Immature natural killer cell (primary cell): ENCODE data around the gene SIGLEC10. TPM values are rescaled to one million over a fixed set of nuclear protein-coding genes. Genes with fewer than 3 reads are reported as not detected.
"Not testable (repeated sequence)": the region's sequence is repeated elsewhere in the genome, so short reads cannot be mapped to it uniquely, and the experiment has no call there.

ENCODE experiments used
- DNase-seq, 3 donors: peaks; one replicate each; pipeline ENCODE4 v3.0.0; 2022; ENCODE audit warnings: mixed read lengths in 1 of 3
- H3K27ac Mint-ChIP-seq, 6 donors: one replicate each; pipeline ENCODE4 v1.8.0; 2020; ENCODE audit warnings: mixed read lengths in 6 of 6, mild to moderate bottlenecking in 5 of 6, inconsistent platforms in 4 of 6, moderate library complexity in 3 of 6
- H3K27me3 Mint-ChIP-seq, 3 donors: one replicate each; pipeline ENCODE4 v1.8.0; 2020 to 2021; ENCODE audit warnings: low read depth in 3 of 3, mild to moderate bottlenecking in 3 of 3, mixed read lengths in 3 of 3, moderate library complexity in 3 of 3, inconsistent platforms in 1 of 3
- H3K36me3 Mint-ChIP-seq, 3 donors: one replicate each; pipeline ENCODE4 v1.8.0; 2020; ENCODE audit warnings: mixed read lengths in 3 of 3, inconsistent platforms in 2 of 3, mild to moderate bottlenecking in 2 of 3
- H3K4me1 Mint-ChIP-seq, 2 donors: one replicate each; pipeline ENCODE4 v1.8.0; 2020; ENCODE audit warnings: inconsistent platforms in 2 of 2, mild to moderate bottlenecking in 2 of 2, mixed read lengths in 2 of 2, moderate library complexity in 1 of 2
- H3K4me3 Mint-ChIP-seq, 5 donors: one replicate each; pipeline ENCODE4 v1.8.0; 2020; ENCODE audit warnings: mild to moderate bottlenecking in 5 of 5, mixed read lengths in 5 of 5, inconsistent platforms in 3 of 5, moderate library complexity in 3 of 5
- H3K9me3 Mint-ChIP-seq, 6 donors: one replicate each; pipeline ENCODE4 v1.8.0; 2020; ENCODE audit warnings: mild to moderate bottlenecking in 6 of 6, mixed read lengths in 6 of 6, inconsistent platforms in 4 of 6, moderate library complexity in 3 of 6
- polyA plus RNA-seq, 3 donors: library from polyadenylated mRNA; unstranded; fragments of 300-500 nt; fragmentation: Illumina TruSeq; gene quantifications; one replicate each; pipeline ENCODE4 v1.2.3, GENCODE V29; 2021

SIGLEC10 gene
- polyA plus RNA-seq, 3 donors from 2014 or later, result 0.09 to 1.8 (median 0.39) TPM

DNA sequence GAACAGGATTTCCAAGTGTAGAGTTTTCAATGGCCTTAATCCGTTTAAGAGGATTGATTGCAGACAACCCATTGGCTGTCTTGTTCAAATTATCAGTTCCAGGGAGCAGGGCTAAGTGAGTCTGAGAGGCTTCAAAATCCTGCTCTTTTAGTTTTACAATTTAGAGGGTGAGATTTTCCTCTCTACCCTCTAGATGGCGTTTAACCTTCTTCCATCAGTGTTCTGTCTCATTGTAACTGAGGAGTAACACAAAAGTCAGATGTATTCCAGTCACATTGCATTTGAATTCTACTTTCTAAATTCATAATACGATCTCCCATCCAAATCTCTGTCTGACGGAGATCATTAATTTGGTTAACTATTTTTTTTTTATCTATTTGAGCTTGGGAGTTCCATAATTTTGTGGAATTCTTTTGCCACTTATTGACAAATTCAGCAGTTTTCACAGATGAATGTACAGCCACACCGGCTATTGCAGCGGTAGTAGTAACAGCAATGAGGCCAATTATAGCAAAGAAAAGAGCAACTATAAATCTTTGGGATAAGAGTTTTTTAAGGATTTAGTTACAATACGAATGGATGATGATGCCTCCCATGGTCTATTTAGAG lies 19.2 kb downstream of the SIGLEC10 start:
- peaks cover 0 to 11% (median 5%) of the 10 kb centered on the region in 6 donors for H3K9me3 Mint-ChIP-seq
- peaks cover 13 to 21% (median 21%) of the 10 kb centered on the region in 3 donors for H3K36me3 Mint-ChIP-seq
- peaks cover 4 to 8% (median 7%) of the 10 kb centered on the region in 3 donors for H3K27me3 Mint-ChIP-seq
- H3K27ac Mint-ChIP-seq, result peak overlapping the region; percentile 25 to 96 (median 62)
- DNase-seq, result peak in 2 of 3 donors; percentile 36 to 46
- H3K4me3 Mint-ChIP-seq, result peak overlapping the region in 3 of 5 donors; percentile 3 to 23 (median 10)
- H3K4me1 Mint-ChIP-seq, result peaks cover 60 to 80% of the 10 kb centered on the region in 2 donors

DNA sequence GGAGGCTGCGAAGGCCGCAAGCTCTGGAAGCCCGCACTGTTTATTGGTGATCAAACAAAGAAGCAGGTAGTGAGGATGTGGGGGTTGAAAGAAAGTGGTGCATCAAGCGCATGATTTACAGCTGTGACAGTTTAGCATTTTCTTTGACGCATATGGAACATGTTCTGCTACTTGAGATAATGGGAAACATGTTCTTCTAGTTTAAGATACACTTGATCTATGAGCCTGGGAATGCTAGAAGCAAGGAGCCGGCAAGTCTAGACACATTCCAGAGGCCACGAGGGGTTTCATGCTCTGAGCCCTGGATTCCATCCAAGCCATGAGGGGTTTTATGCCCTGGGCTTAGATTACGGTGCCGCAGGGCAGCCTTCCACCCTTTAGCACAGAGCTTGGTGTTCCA lies 20.0 kb downstream of the SIGLEC10 start:
- peaks cover 9 to 13% (median 13%) of the 10 kb centered on the region in 3 donors for H3K36me3 Mint-ChIP-seq
- not testable (repeated sequence) for DNase-seq, H3K27me3 Mint-ChIP-seq, H3K9me3 Mint-ChIP-seq, H3K4me3 Mint-ChIP-seq
- H3K27ac Mint-ChIP-seq, result peak overlapping the region; percentile 54 to 96 (median 73)
- peaks cover 67 to 87% of the 10 kb centered on the region in 2 donors for H3K4me1 Mint-ChIP-seq

DNA sequence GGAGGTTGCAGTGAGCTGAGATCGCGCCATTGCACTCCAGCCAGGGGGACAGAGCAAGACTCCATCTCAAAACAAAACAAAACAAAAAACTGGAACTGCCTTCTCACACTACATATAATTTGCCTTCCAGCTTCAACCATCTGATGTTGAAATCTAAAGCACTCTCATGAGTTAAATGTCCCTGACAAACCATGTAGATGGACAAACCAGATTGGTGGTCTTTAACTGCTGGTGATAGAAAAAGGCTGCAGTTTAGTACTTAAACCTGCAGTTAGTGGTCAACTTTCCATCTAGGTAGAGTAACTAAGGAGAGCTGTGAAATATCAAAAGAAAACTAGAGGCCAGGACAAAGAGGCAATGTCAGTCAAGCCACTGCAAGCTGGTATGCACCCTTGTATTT lies 21.3 kb downstream of the SIGLEC10 start:
- no peaks in the 10 kb centered on the region for H3K9me3 Mint-ChIP-seq
- peak overlapping the region in 3 of 5 donors; percentile 18 to 49 (median 49) for H3K4me3 Mint-ChIP-seq
- peaks cover 4 to 8% (median 7%) of the 10 kb centered on the region in 3 donors for H3K27me3 Mint-ChIP-seq
- peak overlapping the region; percentile 90 to 97 (median 93) for H3K27ac Mint-ChIP-seq
- no peak for DNase-seq
- H3K4me1 Mint-ChIP-seq, result peaks cover 71 to 85% of the 10 kb centered on the region in 2 donors
- peaks cover 0 to 7% (median 3%) of the 10 kb centered on the region in 3 donors for H3K36me3 Mint-ChIP-seq

DNA sequence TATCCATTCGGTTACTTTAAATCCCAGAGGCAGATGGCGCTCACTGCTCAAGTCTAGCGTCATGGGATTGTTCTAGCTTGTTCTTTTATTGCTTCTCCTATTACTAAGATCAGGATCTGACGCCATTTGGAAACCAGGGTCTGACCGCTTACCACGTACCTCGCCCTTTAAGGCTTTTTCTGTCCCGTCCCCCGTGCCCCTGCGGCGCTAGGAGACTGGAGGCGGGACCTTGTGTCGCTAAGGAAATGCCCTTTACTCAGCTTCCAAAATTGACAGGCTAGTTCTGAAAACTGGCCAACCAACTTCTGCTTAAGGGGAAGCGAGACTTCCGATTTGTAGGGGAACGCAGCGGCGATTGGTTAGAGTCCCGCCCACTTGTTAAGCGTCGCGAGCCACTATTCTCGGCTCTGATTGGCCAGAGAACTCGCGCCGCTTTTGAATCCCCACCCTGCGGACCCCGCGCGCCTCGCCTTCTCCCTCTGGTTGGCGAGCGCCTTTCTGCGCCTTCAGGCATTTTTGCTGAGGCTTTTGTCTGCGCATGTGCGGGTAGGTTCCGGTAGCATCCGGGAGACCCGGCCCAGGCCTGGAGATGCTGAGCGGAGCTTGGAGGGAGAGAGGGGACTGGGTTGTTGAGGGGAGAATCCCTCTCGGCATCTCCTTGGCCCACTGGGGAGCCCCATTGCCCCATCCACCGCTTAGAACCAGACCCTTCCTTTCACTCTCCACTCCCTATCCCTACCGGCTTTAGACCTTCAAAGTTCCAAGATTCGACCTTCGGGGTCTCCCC lies 23.2 kb downstream of the SIGLEC10 start:
- H3K9me3 Mint-ChIP-seq, result no peaks in the 10 kb centered on the region
- peaks cover 83 to 90% of the 10 kb centered on the region in 2 donors for H3K4me1 Mint-ChIP-seq
- DNase-seq, result peak; percentile 91 to 93 (median 93)
- H3K36me3 Mint-ChIP-seq, result peaks cover 0 to 11% (median 7%) of the 10 kb centered on the region in 3 donors
- peak overlapping the region; percentile 79 to 96 (median 88) for H3K4me3 Mint-ChIP-seq
- peaks cover 4 to 7% (median 7%) of the 10 kb centered on the region in 3 donors for H3K27me3 Mint-ChIP-seq
- H3K27ac Mint-ChIP-seq, result peak overlapping the region; percentile 90 to 97 (median 93)

DNA sequence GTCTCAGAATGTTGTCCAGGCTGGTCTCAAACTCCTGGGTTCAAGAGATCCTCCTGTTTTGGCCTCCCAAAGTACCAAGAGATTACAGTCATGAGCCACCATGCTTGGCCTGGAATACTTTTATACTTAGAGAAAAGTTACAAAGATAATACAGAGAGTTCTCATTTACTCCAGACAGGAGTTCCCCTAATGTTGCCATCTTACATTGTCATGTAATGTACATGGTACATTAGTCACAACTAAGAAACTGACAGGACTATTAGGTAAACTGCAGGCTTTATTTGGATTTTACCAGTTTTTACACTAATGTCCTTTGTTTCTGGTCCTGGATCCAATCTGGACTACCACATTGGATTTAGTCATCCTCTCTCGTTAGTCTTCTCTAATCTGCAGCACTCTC lies 24.7 kb downstream of the SIGLEC10 start:
- H3K4me3 Mint-ChIP-seq, result peak overlapping the region; percentile 31 to 71 (median 48)
- peak overlapping the region; percentile 55 to 86 (median 72) for H3K27ac Mint-ChIP-seq
- no peaks in the 10 kb centered on the region for H3K9me3 Mint-ChIP-seq
- H3K36me3 Mint-ChIP-seq, result peaks cover 0 to 11% (median 7%) of the 10 kb centered on the region in 3 donors
- H3K27me3 Mint-ChIP-seq, result peaks cover 6 to 15% (median 7%) of the 10 kb centered on the region in 3 donors
- H3K4me1 Mint-ChIP-seq, result peaks cover 82 to 90% of the 10 kb centered on the region in 2 donors
- no peak for DNase-seq

DNA sequence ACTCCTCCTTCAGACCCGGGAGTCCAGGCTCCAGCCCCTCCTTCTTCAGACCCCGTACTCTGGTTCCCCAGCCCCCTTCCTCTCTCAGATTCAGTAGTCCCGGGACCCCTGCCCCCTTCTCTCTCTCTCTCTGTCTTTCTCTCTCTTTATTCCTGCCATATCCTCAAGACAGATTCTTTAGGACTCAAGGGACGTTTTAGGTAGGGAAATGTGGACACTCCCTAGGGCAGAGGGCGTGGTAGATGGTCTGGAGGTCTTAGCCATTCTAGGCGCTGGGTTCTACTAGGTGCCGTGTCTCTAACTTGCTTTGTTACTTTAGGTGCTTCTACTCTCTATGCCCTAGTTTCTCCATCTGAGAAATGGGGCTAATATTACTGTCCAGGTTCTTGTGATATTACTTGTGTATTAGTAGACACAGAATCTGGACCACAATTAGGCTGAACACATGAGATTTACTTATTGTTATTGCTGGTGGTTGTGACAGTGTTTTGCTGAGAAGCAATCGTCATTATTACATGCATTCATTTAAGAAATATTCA lies 26.3 kb downstream of the SIGLEC10 start:
- H3K4me1 Mint-ChIP-seq, result peaks cover 78 to 83% of the 10 kb centered on the region in 2 donors
- peak overlapping the region; percentile 86 to 98 (median 96) for H3K27ac Mint-ChIP-seq
- H3K4me3 Mint-ChIP-seq, result peak overlapping the region; percentile 87 to 96 (median 92)
- peaks cover 6 to 15% (median 7%) of the 10 kb centered on the region in 3 donors for H3K27me3 Mint-ChIP-seq
- no peaks in the 10 kb centered on the region for H3K9me3 Mint-ChIP-seq
- H3K36me3 Mint-ChIP-seq, result peaks cover 0 to 11% (median 7%) of the 10 kb centered on the region in 3 donors
- DNase-seq, result no peak

DNA sequence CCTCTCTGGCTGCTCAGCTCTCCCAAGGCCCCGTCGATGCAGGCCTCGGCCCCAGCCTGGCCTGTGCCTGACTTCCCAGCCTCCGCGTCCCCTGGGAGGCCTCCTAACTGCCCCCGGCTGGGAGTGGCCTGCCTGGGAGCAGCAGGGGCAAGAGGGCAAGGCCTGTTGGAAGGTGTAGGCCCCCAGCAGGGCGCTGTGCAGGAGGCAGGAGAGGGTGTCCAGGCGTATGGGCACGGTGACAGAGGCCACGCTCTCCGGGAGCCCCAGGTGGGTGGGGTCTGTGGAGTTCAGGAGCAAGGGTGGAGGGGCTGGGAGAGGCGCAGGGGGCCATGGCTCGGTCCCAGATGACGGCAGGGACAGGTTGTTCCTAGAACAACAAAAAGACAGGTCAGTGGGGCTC lies 28.3 kb downstream of the SIGLEC10 start:
- peak overlapping the region; percentile 87 to 96 (median 92) for H3K4me3 Mint-ChIP-seq
- DNase-seq, result no peak
- peaks cover 71 to 72% of the 10 kb centered on the region in 2 donors for H3K4me1 Mint-ChIP-seq
- peak overlapping the region; percentile 86 to 98 (median 96) for H3K27ac Mint-ChIP-seq
- H3K36me3 Mint-ChIP-seq, result peaks cover 0 to 11% (median 7%) of the 10 kb centered on the region in 3 donors
- H3K9me3 Mint-ChIP-seq, result no peaks in the 10 kb centered on the region
- H3K27me3 Mint-ChIP-seq, result peaks cover 2 to 8% (median 5%) of the 10 kb centered on the region in 3 donors

DNA sequence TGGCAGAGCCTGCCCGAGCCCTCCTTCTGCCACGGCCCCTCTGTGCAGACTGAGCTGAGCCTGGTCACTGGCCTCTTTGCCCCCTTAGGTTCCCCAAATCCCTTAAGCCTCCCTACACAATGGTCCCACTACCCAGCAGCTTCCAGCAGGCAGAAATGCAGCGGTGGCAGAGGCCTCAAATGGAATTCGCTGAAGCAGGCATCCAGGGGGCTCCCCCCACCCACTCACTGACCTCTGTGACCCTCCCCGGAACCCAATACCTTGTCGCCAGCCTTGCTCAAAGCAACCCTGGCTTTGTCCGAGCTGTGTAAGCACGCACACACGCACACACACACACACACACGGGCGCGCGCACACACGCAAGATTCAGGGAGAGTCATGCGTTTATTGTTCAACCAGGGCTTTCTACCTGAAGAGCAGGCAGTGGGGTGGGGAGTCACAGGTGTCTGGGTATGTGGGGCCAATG lies 29.5 kb downstream of the SIGLEC10 start, which contains the start of gene LIM2:
TSS of gene LIM2 (minus strand) at position 51 of the 466 bp plus-strand sequence. CDS start 531 bp downstream, outside the sequence.
- Mint-ChIP-seq H3K9me3 (no peaks in the 10 kb centered on the region), H3K36me3 (peaks cover 0 to 11% (median 4%) of the 10 kb centered on the region in 3 donors), H3K27me3 (peaks cover 0 to 8% (median 2%) of the 10 kb centered on the region in 3 donors), H3K4me3 (peak within 1 kb of the TSS; percentile 87 to 96 (median 92)), H3K4me1 (peaks cover 74% of the 10 kb centered on the region in 2 donors), H3K27ac (peak within 1 kb of the TSS; percentile 84 to 98 (median 92))
- peak in 1 of 3 donors; percentile 41 for DNase-seq

DNA sequence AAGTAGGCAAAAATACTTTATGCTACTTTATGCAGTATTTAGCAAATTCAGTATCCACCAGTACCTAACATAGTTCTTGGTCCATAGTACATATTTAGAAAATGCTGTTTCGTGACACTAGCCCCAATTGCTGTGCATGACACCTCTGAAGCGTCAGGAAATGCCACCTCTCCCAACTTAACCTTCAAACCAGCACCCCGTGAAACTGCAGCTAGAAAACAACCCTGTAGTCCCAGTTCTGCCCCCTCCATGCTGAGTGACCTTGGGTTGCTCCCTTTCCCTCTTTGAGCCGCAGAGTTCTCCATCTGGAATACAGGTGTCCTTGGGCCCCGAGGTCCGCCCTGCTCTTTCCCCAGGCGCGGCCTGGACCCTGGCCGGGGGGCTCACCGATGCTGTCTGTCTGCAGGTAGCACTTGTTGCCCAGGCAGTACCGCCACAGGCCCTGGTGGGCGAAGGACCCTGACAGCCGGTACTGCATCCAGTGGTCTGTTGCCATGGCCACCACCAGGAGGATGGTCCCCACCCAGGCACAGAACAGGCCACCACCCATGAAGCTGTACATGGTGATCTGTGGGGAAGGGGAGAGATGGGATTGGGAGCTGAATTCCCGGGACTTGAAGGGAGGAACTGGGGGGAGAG lies 30.4 kb downstream of the SIGLEC10 start:
- peaks cover 0 to 8% (median 2%) of the 10 kb centered on the region in 3 donors for H3K27me3 Mint-ChIP-seq
- H3K27ac Mint-ChIP-seq, result peak overlapping the region; percentile 84 to 98 (median 92)
- H3K9me3 Mint-ChIP-seq, result no peaks in the 10 kb centered on the region
- peaks cover 0 to 11% (median 4%) of the 10 kb centered on the region in 3 donors for H3K36me3 Mint-ChIP-seq
- H3K4me1 Mint-ChIP-seq, result peaks cover 78 to 79% of the 10 kb centered on the region in 2 donors
- peak overlapping the region; percentile 87 to 96 (median 92) for H3K4me3 Mint-ChIP-seq
- peak; percentile 67 to 76 (median 72) for DNase-seq

DNA sequence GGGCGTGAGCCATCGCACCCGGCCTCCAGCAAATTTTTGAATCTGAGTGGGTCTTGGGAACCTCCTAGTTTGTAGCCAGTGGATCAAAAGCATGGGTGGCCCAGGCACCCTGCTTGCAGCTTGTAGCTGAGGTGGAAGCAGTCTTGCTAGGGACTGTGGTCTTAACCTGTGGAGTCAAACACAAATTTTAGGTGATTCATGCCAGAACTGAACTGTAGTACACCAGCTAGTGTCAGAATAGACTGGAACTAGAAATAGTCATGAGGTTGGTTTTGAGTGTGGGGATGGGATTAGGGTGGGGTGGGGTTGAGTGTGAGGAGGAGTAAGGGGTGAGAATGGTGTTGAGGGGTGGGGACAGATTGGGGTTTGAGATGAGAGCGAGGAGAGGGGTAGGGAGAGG lies 35.4 kb downstream of the SIGLEC10 start:
- DNase-seq, result no peak
- H3K27ac Mint-ChIP-seq, result peak overlapping the region in 3 of 6 donors; percentile 56 to 67 (median 67)
- peaks cover 68 to 70% of the 10 kb centered on the region in 2 donors for H3K4me1 Mint-ChIP-seq
- H3K27me3 Mint-ChIP-seq, result peaks cover 0 to 4% (median 2%) of the 10 kb centered on the region in 3 donors
- H3K4me3 Mint-ChIP-seq, result peak overlapping the region in 4 of 5 donors; percentile 17 to 80 (median 50)
- H3K9me3 Mint-ChIP-seq, result no peaks in the 10 kb centered on the region
- H3K36me3 Mint-ChIP-seq, result no peaks in the 10 kb centered on the region

DNA sequence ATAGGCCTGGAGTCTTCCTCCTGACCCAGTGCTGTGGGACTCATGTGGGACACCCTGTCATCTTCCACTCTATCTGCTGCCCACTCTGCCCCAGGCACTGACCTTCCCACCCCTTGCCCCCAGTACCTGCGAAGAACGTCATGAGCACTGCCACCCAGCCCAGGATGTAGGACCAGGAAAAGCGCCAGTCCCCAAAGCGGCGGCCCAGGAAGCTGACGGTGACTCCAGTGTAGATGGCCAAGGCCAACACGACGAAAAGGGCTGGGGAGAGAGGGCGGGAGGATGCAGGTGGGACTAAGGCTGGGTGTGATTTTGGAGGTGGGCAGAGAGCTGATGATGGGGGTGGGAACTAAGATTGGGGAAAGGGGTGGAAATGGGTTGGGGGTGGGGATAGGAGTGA lies 37.1 kb downstream of the SIGLEC10 start:
- no peak for DNase-seq
- Mint-ChIP-seq H3K27ac (peak overlapping the region; percentile 59 to 90 (median 84)), H3K36me3 (no peaks in the 10 kb centered on the region), H3K4me3 (peak overlapping the region in 4 of 5 donors; percentile 65 to 80 (median 72)), H3K4me1 (peaks cover 72 to 76% of the 10 kb centered on the region in 2 donors), H3K9me3 (no peaks in the 10 kb centered on the region), H3K27me3 (peaks cover 5 to 13% (median 8%) of the 10 kb centered on the region in 3 donors)

DNA sequence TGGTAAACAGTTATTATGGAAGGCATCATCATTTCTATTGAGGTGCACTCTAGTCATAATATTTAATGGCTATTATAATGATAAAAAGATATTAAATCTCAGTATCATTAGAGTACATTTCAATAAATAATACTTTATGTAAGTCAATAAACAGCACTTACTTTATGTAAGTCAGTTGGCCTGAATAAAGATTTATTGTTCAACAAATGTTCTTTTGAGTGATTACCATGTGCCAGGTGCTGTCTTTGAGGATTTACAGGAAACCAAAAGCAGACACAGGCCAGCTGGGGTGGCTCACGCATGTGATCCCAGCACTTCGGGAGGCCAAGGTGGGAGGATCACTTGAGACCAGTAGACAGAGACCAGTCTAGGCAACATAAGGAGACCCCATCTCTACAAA lies 40.0 kb downstream of the SIGLEC10 start:
- H3K4me3 Mint-ChIP-seq, result no peak overlapping the region
- H3K27ac Mint-ChIP-seq, result no peak overlapping the region
- H3K27me3 Mint-ChIP-seq, result peaks cover 15 to 30% (median 15%) of the 10 kb centered on the region in 3 donors
- no peak for DNase-seq
- no peaks in the 10 kb centered on the region for H3K9me3 Mint-ChIP-seq
- peaks cover 80 to 84% of the 10 kb centered on the region in 2 donors for H3K4me1 Mint-ChIP-seq
- no peaks in the 10 kb centered on the region for H3K36me3 Mint-ChIP-seq
